CD4-positive, CD25-positive, alpha-beta regulatory T cell (primary cell): ENCODE data around the gene GBP3. TPM values are rescaled to one million over a fixed set of nuclear protein-coding genes. Genes with fewer than 3 reads are reported as not detected.
"Not testable (repeated sequence)": the region's sequence is repeated elsewhere in the genome, so short reads cannot be mapped to it uniquely, and the experiment has no call there.

Experiments
- ATAC-seq, 2 donors: fragments of 150-1000 bp; cut with Tn5 transposase; one replicate each; pipeline ENCODE4 v1.10.0; 2021; ENCODE audit warnings: low read depth in 2 of 2, moderate number of reproducible peaks in 2 of 2, moderate library complexity in 1 of 2
- DNase-seq, 3 donors: peaks; one replicate each; pipeline versions ENCODE4 v3.0.0 to v3.0.0-alpha.2; 2012 to 2022; ENCODE audit warnings: mixed read lengths in 1 of 3
- H3K27ac ChIP-seq: one replicate; pipeline ENCODE4 v1.7.0; 2013; ENCODE audit warnings: mild to moderate bottlenecking, low read length; ENCODE audit not compliant: insufficient read depth, poor library complexity, severe bottlenecking
- H3K27me3 ChIP-seq: one replicate; pipeline ENCODE4 v1.7.0; 2013; ENCODE audit warnings: low read length; ENCODE audit not compliant: control insufficient read depth, insufficient read depth
- H3K36me3 ChIP-seq: one replicate; pipeline ENCODE4 v1.7.0; 2013; ENCODE audit warnings: mild to moderate bottlenecking, low read length, moderate library complexity; ENCODE audit not compliant: control insufficient read depth, insufficient read depth
- H3K4me1 ChIP-seq: 2 replicates; pipeline ENCODE4 v1.7.0; 2013; ENCODE audit warnings: mild to moderate bottlenecking, low read length; ENCODE audit not compliant: insufficient read depth, control insufficient read depth, poor library complexity, severe bottlenecking
- H3K4me3 ChIP-seq: one replicate; pipeline ENCODE4 v1.7.0; 2013; ENCODE audit warnings: low read depth, mild to moderate bottlenecking, low read length, moderate library complexity
- H3K9me3 ChIP-seq, 2 experiments: 1 replicate in 1 of 2; 2 replicates in 1 of 2; pipeline ENCODE4 v1.7.0; 2013; ENCODE audit warnings: low read length in 2 of 2, mild to moderate bottlenecking in 1 of 2, moderate library complexity in 1 of 2; ENCODE audit not compliant: control insufficient read depth in 2 of 2
- H3K27ac Mint-ChIP-seq, 3 donors: one replicate each; pipeline ENCODE4 v1.8.0; 2020 to 2022; ENCODE audit warnings: mild to moderate bottlenecking in 3 of 3, mixed read lengths in 3 of 3, moderate library complexity in 2 of 3
- H3K27me3 Mint-ChIP-seq: one replicate; pipeline ENCODE4 v1.8.0; 2022; ENCODE audit warnings: mild to moderate bottlenecking, mixed read lengths
- H3K36me3 Mint-ChIP-seq: one replicate; pipeline ENCODE4 v1.8.0; 2020; ENCODE audit warnings: mixed read lengths
- H3K4me1 Mint-ChIP-seq, 4 donors: one replicate each; pipeline ENCODE4 v1.8.0; 2020 to 2022; ENCODE audit warnings: mixed read lengths in 4 of 4, mild to moderate bottlenecking in 1 of 4
- H3K4me3 Mint-ChIP-seq, 4 donors: one replicate each; pipeline ENCODE4 v1.8.0; 2020 to 2022; ENCODE audit warnings: mild to moderate bottlenecking in 4 of 4, mixed read lengths in 4 of 4, moderate library complexity in 3 of 4
- H3K9me3 Mint-ChIP-seq, 7 donors: one replicate each; pipeline ENCODE4 v1.8.0; 2020 to 2022; ENCODE audit warnings: mixed read lengths in 7 of 7, mild to moderate bottlenecking in 3 of 7, moderate library complexity in 2 of 7
- polyA plus RNA-seq, 4 donors: library from polyadenylated mRNA; unstranded; fragments of 300-500 nt; fragmentation: Illumina TruSeq; gene quantifications; one replicate each; pipeline ENCODE4 v1.2.3, GENCODE V29; 2021
- total RNA-seq: library from RNA; stranded (reverse); gene quantifications from one replicate; pipeline ENCODE4 v1.2.3, GENCODE V29; 2022

GBP3 gene
- total and polyA plus RNA-seq, 5 donors from 2014 or later = 11.7 to 36.6 (median 19.9) TPM

GRCh38 chr1:89063094-89063493 lies 40.4 kb upstream of the GBP3 start:
- H3K9me3 ChIP-seq = no peaks in the 10 kb centered on the region
- ATAC-seq (no peak), DNase-seq (no peak)
- peaks cover 40% of the 10 kb centered on the region for H3K36me3 Mint-ChIP-seq
- peak overlapping the region; percentile 94 to 99 (median 97) for H3K4me3 Mint-ChIP-seq
- peak overlapping the region; percentile 75 for H3K27ac ChIP-seq
- H3K27ac Mint-ChIP-seq = peak overlapping the region in 2 of 3 donors; percentile 92 to 94
- peaks cover 47% of the 10 kb centered on the region for H3K4me1 ChIP-seq
- H3K9me3 Mint-ChIP-seq = peaks cover 0 to 3% (median 0%) of the 10 kb centered on the region in 7 donors
- no peaks in the 10 kb centered on the region for H3K27me3 Mint-ChIP-seq
- peaks cover 29 to 61% (median 57%) of the 10 kb centered on the region in 4 donors for H3K4me1 Mint-ChIP-seq
- peaks cover 32% of the 10 kb centered on the region for H3K36me3 ChIP-seq
- H3K4me3 ChIP-seq = peak overlapping the region; percentile 100
- H3K27me3 ChIP-seq = no peaks in the 10 kb centered on the region

DNA sequence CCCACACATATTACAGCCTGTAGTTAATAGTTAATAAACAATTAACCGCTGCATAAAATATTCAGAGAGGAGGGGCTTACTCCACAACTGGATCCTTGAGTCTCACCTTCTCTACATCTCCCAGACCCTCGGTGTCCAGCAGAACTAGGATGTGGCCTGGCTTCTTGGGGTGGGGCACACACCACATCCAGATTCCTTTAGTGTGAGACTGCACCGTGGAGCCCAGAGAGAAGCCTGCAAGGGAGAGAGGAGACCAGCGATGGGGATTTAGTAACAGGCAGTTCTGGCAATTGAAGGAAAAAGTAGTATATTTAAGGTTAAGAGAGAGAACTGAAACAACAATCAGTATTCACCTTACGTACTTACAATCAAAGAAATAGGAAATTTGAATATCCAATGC lies 37.4 kb upstream of the GBP3 start:
- H3K27me3 ChIP-seq = no peaks in the 10 kb centered on the region
- Mint-ChIP-seq H3K27me3 (no peaks in the 10 kb centered on the region), H3K4me1 (peaks cover 29 to 58% (median 54%) of the 10 kb centered on the region in 4 donors), H3K4me3 (peak overlapping the region in 3 of 4 donors; percentile 71 to 96 (median 79)), H3K9me3 (peaks cover 0 to 3% (median 0%) of the 10 kb centered on the region in 7 donors), H3K36me3 (peaks cover 67% of the 10 kb centered on the region), H3K27ac (peak overlapping the region in 1 of 3 donors; percentile 32)
- H3K9me3 ChIP-seq = no peaks in the 10 kb centered on the region
- H3K4me1 ChIP-seq = peaks cover 39% of the 10 kb centered on the region
- H3K27ac ChIP-seq = peak overlapping the region; percentile 1
- DNase-seq (no peak), ATAC-seq (no peak)
- peaks cover 62% of the 10 kb centered on the region for H3K36me3 ChIP-seq
- peak overlapping the region; percentile 100 for H3K4me3 ChIP-seq

- H3K27me3 Mint-ChIP-seq = no peaks in the 10 kb centered on the region
- H3K4me1 Mint-ChIP-seq = peaks cover 4 to 14% (median 7%) of the 10 kb centered on the region in 4 donors
- no peaks in the 10 kb centered on the region for H3K9me3 Mint-ChIP-seq
- Histone ChIP-seq H3K9me3 (no peaks in the 10 kb centered on the region), H3K27me3 (no peaks in the 10 kb centered on the region), H3K36me3 (peaks cover 72% of the 10 kb centered on the region), H3K4me3 (no peak overlapping the region), H3K4me1 (no peaks in the 10 kb centered on the region), H3K27ac (no peak overlapping the region)
- H3K36me3 Mint-ChIP-seq = peaks cover 66% of the 10 kb centered on the region
- H3K4me3 Mint-ChIP-seq = no peak overlapping the region
- no peak for DNase-seq
- no peak overlapping the region for H3K27ac Mint-ChIP-seq
- no peak for ATAC-seq
Measured at GRCh38 chr1:89051955-89052312, 29.3 kb upstream of the GBP3 start.

DNA sequence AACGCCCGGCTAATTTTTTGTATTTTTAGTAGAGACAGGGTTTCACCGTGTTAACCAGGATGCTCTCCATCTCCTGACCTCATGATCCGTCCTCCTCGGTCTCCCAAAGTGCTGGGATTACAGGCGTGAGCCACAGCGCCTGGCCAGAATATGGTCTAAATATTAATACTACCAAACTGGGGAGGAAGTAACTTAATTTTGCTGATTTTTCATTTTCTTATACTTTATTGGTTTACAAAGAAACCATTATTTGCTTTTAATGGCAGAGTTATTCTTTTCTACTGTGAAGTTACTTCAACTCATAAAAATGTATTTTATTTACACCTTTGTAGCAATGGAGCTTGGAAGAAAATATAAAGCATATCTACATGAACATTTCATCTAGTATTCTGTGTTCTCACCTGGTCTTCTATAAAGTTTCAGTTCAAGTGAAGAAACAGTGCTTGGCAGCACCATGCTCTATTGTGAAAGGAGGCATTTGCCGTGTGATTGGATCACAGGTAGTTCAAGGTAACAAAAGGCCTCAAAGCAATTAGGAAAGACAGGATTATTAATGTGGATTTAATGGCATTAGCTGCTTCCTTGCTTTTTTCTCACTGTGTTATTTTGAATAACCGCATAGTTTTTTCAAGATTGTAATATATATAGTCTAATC lies 28.8 kb upstream of the GBP3 start:
- no peak for DNase-seq
- no peak for ATAC-seq
- Histone ChIP-seq H3K36me3 (peaks cover 67% of the 10 kb centered on the region), H3K9me3 (no peaks in the 10 kb centered on the region), H3K27me3 (no peaks in the 10 kb centered on the region), H3K4me1 (no peaks in the 10 kb centered on the region), H3K4me3 (no peak overlapping the region), H3K27ac (no peak overlapping the region)
- no peaks in the 10 kb centered on the region for H3K9me3 Mint-ChIP-seq
- H3K36me3 Mint-ChIP-seq = peaks cover 61% of the 10 kb centered on the region
- peaks cover 0 to 11% (median 6%) of the 10 kb centered on the region in 4 donors for H3K4me1 Mint-ChIP-seq
- H3K27ac Mint-ChIP-seq = no peak overlapping the region
- no peaks in the 10 kb centered on the region for H3K27me3 Mint-ChIP-seq
- no peak overlapping the region for H3K4me3 Mint-ChIP-seq

DNA sequence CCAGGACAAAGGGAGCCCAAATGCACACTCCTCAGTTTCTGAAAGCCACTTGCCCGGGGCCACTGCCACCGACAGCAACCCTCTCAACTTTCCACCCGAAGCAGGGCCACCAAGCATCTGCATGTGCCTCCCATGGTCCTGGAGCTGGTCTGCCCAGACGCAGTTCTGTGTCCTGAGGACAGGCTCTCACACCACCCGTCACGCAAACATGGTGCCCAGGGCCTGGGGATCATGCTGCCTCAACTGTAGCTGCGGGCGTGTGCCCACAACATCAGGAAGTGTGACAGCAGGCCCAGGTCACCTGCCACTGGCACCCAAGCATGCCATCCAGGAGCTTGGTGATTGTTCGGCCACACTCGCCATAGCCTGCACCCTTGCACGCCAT lies 28.0 kb upstream of the GBP3 start:
- H3K9me3 ChIP-seq = no peaks in the 10 kb centered on the region
- ATAC-seq (no peak), DNase-seq (no peak)
- Mint-ChIP-seq H3K9me3 (no peaks in the 10 kb centered on the region), H3K27ac (no peak overlapping the region), H3K4me1 (peaks cover 0 to 11% (median 4%) of the 10 kb centered on the region in 4 donors), H3K36me3 (peaks cover 53% of the 10 kb centered on the region), H3K4me3 (no peak overlapping the region), H3K27me3 (no peaks in the 10 kb centered on the region)
- no peak overlapping the region for H3K27ac ChIP-seq
- no peak overlapping the region for H3K4me3 ChIP-seq
- no peaks in the 10 kb centered on the region for H3K27me3 ChIP-seq
- H3K4me1 ChIP-seq = no peaks in the 10 kb centered on the region
- peaks cover 60% of the 10 kb centered on the region for H3K36me3 ChIP-seq

DNA sequence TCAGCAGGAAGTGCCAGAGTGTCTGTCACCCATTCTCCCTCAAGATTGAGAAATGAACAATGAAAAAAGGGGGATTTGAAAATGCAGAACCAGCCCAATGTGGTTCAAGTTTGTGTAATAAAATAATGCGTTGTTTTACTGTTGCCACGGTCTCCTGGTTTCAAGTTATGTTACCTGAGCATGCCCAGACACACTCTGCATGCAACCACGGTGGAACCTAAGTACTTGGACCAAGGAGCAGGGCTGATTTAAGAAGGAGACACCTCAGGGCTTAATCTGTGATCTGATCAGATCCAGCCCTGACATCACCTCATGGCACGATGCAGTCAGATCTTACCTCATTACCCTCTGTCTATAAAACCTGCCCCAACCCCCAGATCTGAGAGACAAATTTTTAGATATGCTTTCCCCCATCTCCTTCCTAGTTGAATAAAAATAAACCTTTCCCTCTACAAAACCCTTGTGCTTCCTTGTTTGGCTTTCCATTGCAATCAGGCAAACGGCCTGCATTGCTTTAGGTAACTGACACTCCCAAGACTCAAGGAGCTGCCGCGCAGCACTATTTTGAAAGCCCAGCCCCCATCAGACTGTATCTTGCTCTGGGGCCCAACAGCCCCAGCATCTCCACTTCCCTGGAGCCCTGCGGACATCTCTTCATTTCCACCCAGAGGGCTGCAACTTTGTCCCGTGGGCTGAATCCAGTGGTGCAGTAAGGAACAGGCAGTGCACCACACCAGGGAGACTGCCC lies 27.4 kb upstream of the GBP3 start:
- H3K27me3 Mint-ChIP-seq, H3K4me3 Mint-ChIP-seq: not testable (repeated sequence)
- H3K27ac Mint-ChIP-seq = peak overlapping the region in 1 of 3 donors; percentile 86

DNA sequence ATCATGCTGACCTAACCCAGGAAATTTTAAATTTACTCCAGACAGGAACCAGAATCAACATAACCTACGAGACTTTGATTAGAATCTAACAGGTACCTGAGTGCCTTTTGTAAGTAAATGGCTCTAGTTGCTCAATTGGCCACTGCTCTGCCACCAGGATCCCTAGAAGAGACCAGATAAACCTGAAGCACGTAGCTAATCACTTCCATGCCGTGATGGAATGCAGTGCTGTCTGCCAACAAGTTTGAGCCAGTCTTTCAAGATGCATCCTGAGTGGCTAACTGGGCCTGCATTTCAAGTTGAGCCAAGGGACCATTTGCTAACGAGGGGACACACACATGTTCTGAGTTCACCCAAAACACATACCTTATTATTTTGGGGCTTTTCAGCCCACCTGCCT lies 26.5 kb upstream of the GBP3 start:
- not testable (repeated sequence) for DNase-seq, H3K27me3 Mint-ChIP-seq, H3K9me3 Mint-ChIP-seq, H3K27me3 ChIP-seq, H3K9me3 ChIP-seq, H3K4me3 ChIP-seq, H3K27ac ChIP-seq, H3K4me1 ChIP-seq, ATAC-seq, H3K4me3 Mint-ChIP-seq
- peaks cover 48% of the 10 kb centered on the region for H3K36me3 ChIP-seq
- Mint-ChIP-seq H3K36me3 (peaks cover 46% of the 10 kb centered on the region), H3K4me1 (peaks cover 0 to 11% (median 2%) of the 10 kb centered on the region in 4 donors), H3K27ac (peak overlapping the region in 2 of 3 donors; percentile 43 to 61)

More for the DNA sequence above, 27.4 kb upstream of the GBP3 start:
- H3K4me1 Mint-ChIP-seq = peaks cover 0 to 11% (median 4%) of the 10 kb centered on the region in 4 donors
- H3K9me3 ChIP-seq, H3K4me3 ChIP-seq, H3K27me3 ChIP-seq, H3K27ac ChIP-seq, ATAC-seq, H3K9me3 Mint-ChIP-seq, DNase-seq, H3K4me1 ChIP-seq: not testable (repeated sequence)
- H3K36me3 Mint-ChIP-seq = peaks cover 48% of the 10 kb centered on the region
- peaks cover 54% of the 10 kb centered on the region for H3K36me3 ChIP-seq
